SK-N-SH (cell line): ENCODE results near the gene CPNE4.

Source experiments
- CTCF ChIP-seq: fragments of 200-600 bp; sonication (generic); IDR thresholded peaks from 2 replicates; pipeline ENCODE4 v1.6.1; 2017; ENCODE audit warnings: antibody characterized with exemption, mild to moderate bottlenecking, moderate library complexity
- EP300 ChIP-seq, 2 experiments: IDR thresholded peaks; 2 replicates each; pipeline versions ENCODE4 v1.4.0 to v1.6.1; 2012; ENCODE audit warnings: borderline replicate concordance in 1 of 2, low read depth in 1 of 2, low read length in 1 of 2
- FOXM1 ChIP-seq: IDR thresholded peaks from 2 replicates; pipeline ENCODE4 v1.4.0; 2012; ENCODE audit warnings: low read depth, mild to moderate bottlenecking
- GABPA ChIP-seq: IDR thresholded peaks from 2 replicates; pipeline ENCODE4 v1.4.0; 2012; ENCODE audit warnings: low read depth, mild to moderate bottlenecking
- MEF2A ChIP-seq: IDR thresholded peaks from 2 replicates; pipeline ENCODE4 v1.4.0; 2012; ENCODE audit warnings: low read depth, borderline replicate concordance
- MXI1 ChIP-seq: IDR thresholded peaks from 2 replicates; pipeline ENCODE4 v1.6.1; 2012; ENCODE audit warnings: mild to moderate bottlenecking, low read depth, low read length, improper control_type of control experiment
- POLR2AphosphoS5 ChIP-seq: IDR thresholded peaks from 2 replicates; pipeline ENCODE4 v1.6.1; 2012; ENCODE audit warnings: low read depth, low read length
- REST ChIP-seq: IDR thresholded peaks from 2 replicates; pipeline ENCODE4 v1.6.1; 2012; ENCODE audit warnings: mild to moderate bottlenecking, low read depth, low read length, moderate library complexity
- RFX5 ChIP-seq: IDR thresholded peaks from 2 replicates; pipeline ENCODE4 v1.6.1; 2012; ENCODE audit warnings: mild to moderate bottlenecking, improper control_type of control experiment, low read length
- SIN3A ChIP-seq: IDR thresholded peaks from 2 replicates; pipeline ENCODE4 v1.6.1; 2012; ENCODE audit warnings: low read depth, mild to moderate bottlenecking, low read length, moderate library complexity, borderline replicate concordance
- USF2 ChIP-seq: fragments of 150-350 bp; IDR thresholded peaks from 2 replicates; pipeline ENCODE4 v1.6.1; 2017; ENCODE audit warnings: antibody characterized with exemption, low read length, low read depth, borderline replicate concordance
- ZBTB33 ChIP-seq: IDR thresholded peaks from 2 replicates; pipeline ENCODE4 v1.4.0; 2012; ENCODE audit warnings: low read depth, borderline replicate concordance

- TF ChIP-seq USF2 (no peak), MXI1 (no peak), REST (no peak), SIN3A (no peak), CTCF (no peak), FOXM1 (no peak), POLR2AphosphoS5 (no peak), ZBTB33 (no peak), MEF2A (no peak), RFX5 (no peak), GABPA (no peak), EP300 (IDR thresholded peaks at IDR 0.05; ENCODE audit: borderline replicate concordance in 1 of 2, low read depth in 1 of 2, low read length in 1 of 2) (no peak)
Observed at GRCh38 chr3:131796558-131797198, 238.1 kb downstream of the CPNE4 start.
